ENCODE results near the gene ASIC1. TPM values are rescaled to one million over a fixed set of nuclear protein-coding genes. Genes with fewer than 3 reads are reported as not detected.

The ASIC1 gene
- total RNA-seq, 2 experiments from 2014 or later = 1.5 to 2.8 TPM

DNA sequence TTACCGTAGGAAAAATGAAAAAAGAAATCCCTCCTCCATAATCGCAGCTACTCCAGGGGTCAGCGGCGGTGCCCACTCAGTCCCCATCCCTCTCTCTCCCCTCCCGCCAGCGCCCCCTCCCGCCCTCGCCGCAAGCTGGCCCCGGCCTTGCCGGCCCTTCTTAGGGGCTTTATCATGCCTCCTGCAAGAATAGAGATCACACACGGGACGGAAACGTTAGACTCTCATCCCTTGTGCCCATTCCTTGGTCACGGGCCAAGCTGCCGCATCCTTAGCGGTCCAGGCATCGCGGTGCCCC, 53.9 kb downstream of the ASIC1 start:
- ChIA-PET CTCF (interaction anchor here (0.5 to 4.2 kb wide), 41 partner anchors 8 to 1297 kb away, joined by 3 to 83 read pairs (median 4); partner anchors contain the start of genes CERS5, DAZAP2, PRPF40B and RACGAP1), POLR2A (interaction anchor here (0.9 to 3.8 kb wide), 33 partner anchors 8 to 1127 kb away, joined by 3 to 127 read pairs (median 8); partner anchors contain the start of genes ATF1, BCDIN3D, CERS5 and DAZAP2)
- Histone ChIP-seq H3K4me3 (ENCODE audit: low read length) (peak overlapping the region; percentile 48), H3K4me1 (ENCODE audit: insufficient read depth, low read length) (peaks cover 49% of the 10 kb centered on the region), H3K9me3 (ENCODE audit: control insufficient read depth in 1 of 2, insufficient read depth in 1 of 2, low read length in 2 of 2) (no peaks in the 10 kb centered on the region), H3K27me3 (ENCODE audit: control insufficient read depth in 1 of 2, insufficient read depth in 2 of 2, low read length in 2 of 2) (no peaks in the 10 kb centered on the region), H3K27ac (ENCODE audit: low read depth in 1 of 2, low read length in 2 of 2) (peak overlapping the region in 1 of 2 donors; percentile 36), H3K36me3 (ENCODE audit: insufficient read depth, low read length) (peaks cover 10% of the 10 kb centered on the region)
- Mint-ChIP-seq H3K36me3 (ENCODE audit: low read depth) (peaks cover 32% of the 10 kb centered on the region), H3K4me3 (peak overlapping the region; percentile 95), H3K27me3 (no peaks in the 10 kb centered on the region), H3K9me3 (no peaks in the 10 kb centered on the region), H3K4me1 (ENCODE audit: low read depth) (peaks cover 34% of the 10 kb centered on the region), H3K27ac (peak overlapping the region; percentile 96)
- intact Hi-C loops (cut with DNase I, micrococcal nuclease) = loop anchor here (1.0 to 10.0 kb wide), 5 partner anchors 25 to 173 kb away; partner anchors contain the start of genes LIMA1 (in 1 of the 2) and SMARCD1 (in 1 of the 2)
- no peak for ATAC-seq (ENCODE audit: poor library complexity)
- TF ChIP-seq, protein P1, sequence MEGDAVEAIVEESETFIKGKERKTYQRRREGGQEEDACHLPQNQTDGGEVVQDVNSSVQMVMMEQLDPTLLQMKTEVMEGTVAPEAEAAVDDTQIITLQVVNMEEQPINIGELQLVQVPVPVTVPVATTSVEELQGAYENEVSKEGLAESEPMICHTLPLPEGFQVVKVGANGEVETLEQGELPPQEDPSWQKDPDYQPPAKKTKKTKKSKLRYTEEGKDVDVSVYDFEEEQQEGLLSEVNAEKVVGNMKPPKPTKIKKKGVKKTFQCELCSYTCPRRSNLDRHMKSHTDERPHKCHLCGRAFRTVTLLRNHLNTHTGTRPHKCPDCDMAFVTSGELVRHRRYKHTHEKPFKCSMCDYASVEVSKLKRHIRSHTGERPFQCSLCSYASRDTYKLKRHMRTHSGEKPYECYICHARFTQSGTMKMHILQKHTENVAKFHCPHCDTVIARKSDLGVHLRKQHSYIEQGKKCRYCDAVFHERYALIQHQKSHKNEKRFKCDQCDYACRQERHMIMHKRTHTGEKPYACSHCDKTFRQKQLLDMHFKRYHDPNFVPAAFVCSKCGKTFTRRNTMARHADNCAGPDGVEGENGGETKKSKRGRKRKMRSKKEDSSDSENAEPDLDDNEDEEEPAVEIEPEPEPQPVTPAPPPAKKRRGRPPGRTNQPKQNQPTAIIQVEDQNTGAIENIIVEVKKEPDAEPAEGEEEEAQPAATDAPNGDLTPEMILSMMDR (IDR thresholded peaks at IDR 0.05) = no peak
- no peak for DNase-seq

DNA sequence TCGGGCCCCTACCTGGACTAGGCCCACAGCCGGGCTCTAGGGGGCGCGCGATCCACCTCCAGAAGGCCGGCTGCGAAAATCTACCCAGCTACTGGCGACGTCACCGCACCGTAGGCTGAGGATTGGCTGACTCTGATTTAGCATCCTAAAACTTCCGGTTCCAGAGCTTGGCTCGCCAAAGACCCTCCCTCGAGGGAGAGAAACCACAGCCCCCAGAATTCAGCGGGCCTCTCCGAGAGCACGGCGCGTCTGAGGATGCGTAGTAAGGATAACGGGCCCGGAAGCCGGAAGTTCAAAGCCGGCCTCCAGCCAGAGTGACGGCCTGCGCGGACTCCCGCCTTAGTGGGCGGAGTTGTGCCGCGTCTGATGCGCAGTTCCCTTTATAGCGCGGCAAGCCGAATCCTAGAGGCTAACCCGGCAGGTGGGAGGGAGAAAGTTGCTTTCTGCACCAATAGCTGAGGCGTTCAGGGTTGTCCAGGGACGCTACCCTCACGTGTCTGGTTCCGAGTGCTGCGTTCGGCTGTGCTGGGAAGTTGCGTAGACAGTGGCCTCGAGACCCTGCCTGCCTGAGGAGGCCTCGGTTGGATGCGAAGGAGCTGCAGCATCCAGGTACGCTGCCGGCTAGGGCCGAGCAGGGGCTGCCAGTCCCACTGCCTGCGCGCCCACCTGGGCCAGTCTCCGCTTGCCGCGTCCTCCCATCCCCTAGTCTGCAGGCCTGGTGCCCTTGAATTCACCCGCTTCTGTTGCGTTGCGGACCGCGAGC, 54.5 kb downstream of the ASIC1 start, which contains the start of gene COX14:
TSS of gene COX14 (plus strand) at position 544 of the 763 bp plus-strand sequence. CDS start 7,808 bp downstream, outside the sequence.
- H3K9me3 ChIP-seq (ENCODE audit: control insufficient read depth in 1 of 2, insufficient read depth in 1 of 2, low read length in 2 of 2) = no peaks in the 10 kb centered on the region
- H3K4me3 ChIP-seq (ENCODE audit: low read length) = peak within 1 kb of the TSS; percentile 100
- peak within 1 kb of the TSS; percentile 96 for H3K27ac Mint-ChIP-seq
- peak; percentile 83 for ATAC-seq (ENCODE audit: poor library complexity)
- H3K36me3 Mint-ChIP-seq (ENCODE audit: low read depth) = peaks cover 37% of the 10 kb centered on the region
- intact Hi-C loops (cut with DNase I, micrococcal nuclease) = loop anchor here (1.0 to 10.0 kb wide), 9 partner anchors 13 to 173 kb away; partner anchors contain the start of genes RACGAP1 (in 2 of the 2), CERS5 (in 1 of the 2), LIMA1 (in 1 of the 2) and SMARCD1 (in 1 of the 2)
- TF ChIP-seq, protein P1 (IDR thresholded peaks at IDR 0.05) = peak; percentile 97
- peaks cover 39% of the 10 kb centered on the region for H3K4me1 Mint-ChIP-seq (ENCODE audit: low read depth)
- no peaks in the 10 kb centered on the region for H3K27me3 Mint-ChIP-seq
- peak within 1 kb of the TSS; percentile 95 for H3K4me3 Mint-ChIP-seq
- H3K9me3 Mint-ChIP-seq = no peaks in the 10 kb centered on the region
- POLR2A ChIA-PET = interaction anchor here (0.6 to 3.8 kb wide), 50 partner anchors 9 to 1127 kb away, joined by 3 to 127 read pairs (median 4); partner anchors contain the start of genes ATF1, BCDIN3D, CERS5 and DAZAP2
- DNase-seq = peak; percentile 97 to 100 (median 99)
- peaks cover 55% of the 10 kb centered on the region for H3K4me1 ChIP-seq (ENCODE audit: insufficient read depth, low read length)
- peaks cover 15% of the 10 kb centered on the region for H3K36me3 ChIP-seq (ENCODE audit: insufficient read depth, low read length)
- H3K27me3 ChIP-seq (ENCODE audit: control insufficient read depth in 1 of 2, insufficient read depth in 2 of 2, low read length in 2 of 2) = no peaks in the 10 kb centered on the region
- CTCF ChIA-PET = interaction anchor here (0.5 to 4.2 kb wide), 42 partner anchors 9 to 1298 kb away, joined by 3 to 83 read pairs (median 4); partner anchors contain the start of genes ATF1, CERS5, DAZAP2 and PRPF40B
- peak within 1 kb of the TSS; percentile 87 to 97 for H3K27ac ChIP-seq (ENCODE audit: low read depth in 1 of 2, low read length in 2 of 2)

DNA sequence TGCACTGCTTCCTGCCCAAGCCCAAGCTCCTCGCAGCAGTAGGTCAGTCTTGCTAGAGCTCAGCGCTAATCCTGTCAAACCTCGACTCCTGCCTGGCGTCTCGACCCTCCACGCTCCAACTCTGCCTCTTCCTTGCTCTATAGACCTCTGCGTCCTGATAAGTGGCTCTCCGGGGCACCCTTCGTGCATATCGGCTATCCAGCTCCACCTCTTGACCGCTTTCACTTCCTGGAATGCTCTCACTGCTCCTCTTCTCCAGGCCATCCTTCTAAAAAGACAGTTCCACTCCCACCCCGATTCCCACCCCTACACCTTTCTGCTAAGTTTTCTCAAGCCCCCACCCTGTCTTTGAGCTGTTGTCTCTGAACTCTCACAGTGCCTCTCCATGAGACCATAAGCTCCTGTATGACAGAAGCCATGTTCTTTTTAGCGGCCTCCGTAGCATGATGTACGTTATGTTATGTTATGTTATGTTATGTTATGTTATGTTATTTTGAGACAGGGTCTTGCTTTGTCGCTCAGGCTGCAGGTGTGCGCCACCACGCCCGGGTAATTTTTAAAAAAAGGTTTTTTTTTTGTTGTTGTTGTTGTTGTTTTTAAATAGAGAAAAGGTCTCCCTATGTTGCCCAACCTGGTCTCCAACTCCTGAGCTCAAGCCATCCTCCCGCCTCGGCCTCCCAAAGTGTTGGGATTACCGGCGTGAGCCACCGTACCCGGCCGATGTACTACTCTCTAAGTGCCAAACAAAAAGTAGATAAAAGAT, 55.2 kb downstream of the ASIC1 start:
- no peak for ATAC-seq (ENCODE audit: poor library complexity)
- peak overlapping the region; percentile 100 for H3K4me3 ChIP-seq (ENCODE audit: low read length)

More for the DNA sequence above, 55.2 kb downstream of the ASIC1 start:
- H3K36me3 Mint-ChIP-seq (ENCODE audit: low read depth) = peaks cover 43% of the 10 kb centered on the region
- CTCF ChIA-PET = interaction anchor here (0.5 to 4.2 kb wide), 21 partner anchors 8 to 1126 kb away, joined by 3 to 83 read pairs (median 7); partner anchors contain the start of genes ATF1, CERS5, DAZAP2 and RACGAP1
- H3K27ac Mint-ChIP-seq = peak overlapping the region; percentile 96
- H3K4me1 Mint-ChIP-seq (ENCODE audit: low read depth) = peaks cover 45% of the 10 kb centered on the region
- no peaks in the 10 kb centered on the region for H3K9me3 Mint-ChIP-seq
- no peaks in the 10 kb centered on the region for H3K9me3 ChIP-seq (ENCODE audit: control insufficient read depth in 1 of 2, insufficient read depth in 1 of 2, low read length in 2 of 2)
- no peaks in the 10 kb centered on the region for H3K27me3 Mint-ChIP-seq
- H3K27me3 ChIP-seq (ENCODE audit: control insufficient read depth in 1 of 2, insufficient read depth in 2 of 2, low read length in 2 of 2) = no peaks in the 10 kb centered on the region
- H3K4me3 Mint-ChIP-seq = peak overlapping the region; percentile 95
- H3K27ac ChIP-seq (ENCODE audit: low read depth in 1 of 2, low read length in 2 of 2) = peak overlapping the region; percentile 87 to 97
- H3K4me1 ChIP-seq (ENCODE audit: insufficient read depth, low read length) = peaks cover 61% of the 10 kb centered on the region
- POLR2A ChIA-PET = interaction anchor here (0.6 to 3.8 kb wide), 48 partner anchors 9 to 1126 kb away, joined by 3 to 127 read pairs (median 4); partner anchors contain the start of genes ATF1, BCDIN3D, CERS5 and DAZAP2
- TF ChIP-seq, protein P1 (IDR thresholded peaks at IDR 0.05) = no peak
- peaks cover 20% of the 10 kb centered on the region for H3K36me3 ChIP-seq (ENCODE audit: insufficient read depth, low read length)
- DNase-seq = no peak
- intact Hi-C loops (cut with DNase I, micrococcal nuclease) = loop anchor here (1.0 to 10.0 kb wide), 6 partner anchors 13 to 172 kb away; partner anchors contain the start of genes RACGAP1 (in 2 of the 2), CERS5 (in 1 of the 2) and LIMA1 (in 1 of the 2)
